Endothelial cell of umbilical vein (primary cell): Measurements from ENCODE around the gene TTF2. TPM values are rescaled to one million over a fixed set of nuclear protein-coding genes. Genes with fewer than 3 reads are reported as not detected.

Experiments used
- Bru-seq: library from RNA; stranded (reverse); fragments of 400-500 nt; gene quantifications from one replicate; lab custom pipeline; 2021; lab: Mats Ljungman, UMichigan
- BruChase-seq, 2 experiments: library from RNA; stranded (reverse); fragments of 400-500 nt; gene quantifications; one replicate each; lab custom pipeline; 2021; lab: Mats Ljungman, UMichigan
- BruUV-seq: library from RNA; stranded (reverse); fragments of 400-500 nt; replicated peaks from 2 replicates; lab custom pipeline; 2021; lab: Mats Ljungman, UMichigan
- CTCF ChIA-PET: fragments of 300-600, 350-600 bp; sonication (Branson Sonifier 250); formaldehyde crosslinking; loops from one replicate; lab custom pipeline; 2021; ENCODE audit warnings: antibody characterized with exemption, inconsistent platforms; lab: Charles Lee
- POLR2A ChIA-PET: fragments of 300-600, 350-600 bp; sonication (Branson Sonifier 250); formaldehyde crosslinking; loops from one replicate; lab custom pipeline; 2021; ENCODE audit warnings: antibody characterized with exemption, inconsistent platforms; lab: Charles Lee
- DNase-seq: peaks from one replicate; pipeline ENCODE4 v3.0.0-alpha.2; 2011; ENCODE audit warnings: low read depth, low spot score
- FAIRE-seq: peaks from 2 replicates; lab custom pipeline; 2011; peaks lifted over from hg19 to GRCh38; lab: Jason Lieb, UNC
- H2AFZ ChIP-seq: 2 replicates; pipeline ENCODE4 v1.6.0; 2012; ENCODE audit warnings: low read depth, low read length, control low read depth, inconsistent platforms
- H3K27ac ChIP-seq: 2 replicates; pipeline ENCODE4 v1.5.1; 2011; ENCODE audit warnings: low read depth, mild to moderate bottlenecking, control low read depth, low read length, moderate library complexity; ENCODE audit not compliant: insufficient read depth
- H3K27me3 ChIP-seq, 2 experiments: 2 replicates each; pipeline versions ENCODE4 v1.6.0 to v1.6.1; 2011; ENCODE audit warnings: low read length in 2 of 2, mixed read lengths in 1 of 2; ENCODE audit not compliant: control insufficient read depth in 2 of 2, insufficient read depth in 2 of 2
- H3K36me3 ChIP-seq, 2 experiments: 2 replicates in 1 of 2; 3 replicates in 1 of 2; pipeline ENCODE4 v1.5.1; 2011; ENCODE audit warnings: low read length in 2 of 2, mild to moderate bottlenecking in 1 of 2, moderate library complexity in 1 of 2; ENCODE audit not compliant: control insufficient read depth in 2 of 2, insufficient read depth in 2 of 2; ENCODE audit errors: extremely low read depth in 1 of 2
- H3K4me1 ChIP-seq: 3 replicates; pipeline ENCODE4 v1.5.1; 2011; ENCODE audit warnings: mild to moderate bottlenecking, low read length; ENCODE audit not compliant: control insufficient read depth, insufficient read depth; ENCODE audit errors: extremely low read depth
- H3K4me2 ChIP-seq: 2 replicates; pipeline ENCODE4 v1.6.1; 2011; ENCODE audit warnings: low read length, control low read depth, mixed read lengths; ENCODE audit not compliant: insufficient read depth
- H3K4me3 ChIP-seq, 3 experiments: fragments of 200-600 bp in 1 of 3; sonication (generic), shearing (Covaris generic) in 1 of 3; replicated peaks in 1 of 3; 2 replicates each; pipeline ENCODE4 v1.5.1; 2011 to 2016; ENCODE audit warnings: control low read depth in 3 of 3, low read length in 3 of 3, mild to moderate bottlenecking in 2 of 3, inconsistent platforms in 1 of 3, low read depth in 1 of 3, moderate library complexity in 1 of 3; ENCODE audit not compliant: insufficient read depth in 1 of 3
- H3K79me2 ChIP-seq: 2 replicates; pipeline ENCODE4 v1.6.0; 2012; ENCODE audit warnings: low read length, inconsistent platforms; ENCODE audit not compliant: control insufficient read depth, insufficient read depth
- H3K9ac ChIP-seq: replicated peaks from 2 replicates; pipeline ENCODE3; 2011; ENCODE audit warnings: low read length, control low read depth; ENCODE audit not compliant: insufficient read depth; ENCODE audit errors: extremely low read depth
- H3K9me1 ChIP-seq: replicated peaks from 3 replicates; pipeline ENCODE4 v1.6.0; 2011; ENCODE audit warnings: mild to moderate bottlenecking, low read length; ENCODE audit not compliant: control insufficient read depth, insufficient read depth; ENCODE audit errors: extremely low read depth
- H3K9me3 ChIP-seq: replicated peaks from 2 replicates; pipeline ENCODE4 v1.5.1; 2012; ENCODE audit warnings: low read length, inconsistent platforms; ENCODE audit not compliant: control insufficient read depth, insufficient read depth
- H4K20me1 ChIP-seq: replicated peaks from 2 replicates; pipeline ENCODE3; 2011; ENCODE audit warnings: mild to moderate bottlenecking, low read length; ENCODE audit not compliant: control insufficient read depth, insufficient read depth; ENCODE audit errors: extremely low read depth
- EZH2 ChIP-seq: IDR thresholded peaks from 2 replicates; pipeline ENCODE4 v1.6.1; 2012; ENCODE audit warnings: borderline replicate concordance, low read depth, mild to moderate bottlenecking, moderate library complexity, low read length, inconsistent platforms; ENCODE audit not compliant: severe bottlenecking
- FOS ChIP-seq: IDR thresholded peaks from 2 replicates; pipeline ENCODE4 v1.6.1; 2011; ENCODE audit warnings: mild to moderate bottlenecking, low read length, moderate library complexity, borderline replicate concordance; ENCODE audit not compliant: insufficient read depth
- GATA2 ChIP-seq: IDR thresholded peaks from 2 replicates; pipeline ENCODE4 v1.7.0; 2011; ENCODE audit warnings: low read depth, mild to moderate bottlenecking, moderate library complexity, mixed read lengths, low read length; ENCODE audit not compliant: insufficient read length, insufficient read depth
- JUN ChIP-seq: IDR thresholded peaks from 2 replicates; pipeline ENCODE4 v1.6.1; 2011; ENCODE audit warnings: borderline replicate concordance, low read depth; ENCODE audit not compliant: insufficient read length, insufficient read depth
- MYC ChIP-seq: IDR thresholded peaks from one replicate; pipeline ENCODE4 v1.6.1; 2011; ENCODE audit warnings: mild to moderate bottlenecking, low read depth, low read length
- POLR2A ChIP-seq: IDR thresholded peaks from 2 replicates; pipeline ENCODE4 v1.6.1; 2012; ENCODE audit warnings: low read depth, mild to moderate bottlenecking, control low read depth, low read length
- POLR2AphosphoS5 ChIP-seq: IDR thresholded peaks from 2 replicates; pipeline ENCODE4 v1.6.1; 2012; ENCODE audit warnings: low read depth, mild to moderate bottlenecking, control low read depth, low read length, moderate library complexity; ENCODE audit not compliant: insufficient read depth
- dilution Hi-C: fragments of 300-500 bp; cut with MboI; formaldehyde crosslinking; loops from one replicate; pipeline ENCODE4 v1.15.0; 2019; ENCODE audit warnings: low sequenced_read_pairs; ENCODE audit not compliant: extremely low pct_ligation_motif_present
- intact Hi-C: fragments of 100-400 bp; cut with micrococcal nuclease; formaldehyde crosslinking; loops from one replicate; pipeline ENCODE4 v1.10.0; 2022
- long read RNA-seq: library from polyadenylated mRNA; stranded (forward); transcript quantifications from one replicate; pipeline ENCODE4 v2.0.0, GENCODE V29; 2021
- polyA minus RNA-seq, 3 experiments: library from RNA; depleted of rRNA, polyadenylated mRNA; stranded (reverse); fragments of >200 nt; gene quantifications; 1 replicate in 1 of 3; 2 replicates in 2 of 3; pipeline ENCODE4 v1.2.3, GENCODE V29; 2011
- polyA plus RNA-seq, 4 experiments: library from polyadenylated mRNA; depleted of rRNA in 3 of 4; stranded (reverse) in 3 of 4; unstranded in 1 of 4; fragments of >200 nt; gene quantifications; 2 replicates each; pipeline versions ENCODE4 v1.2.1 to v1.2.3, GENCODE V29; 2011 to 2012; ENCODE audit warnings: missing spikeins in 1 of 4
- total RNA-seq: library from RNA; stranded (reverse); gene quantifications from 2 replicates; pipeline ENCODE4 v1.2.3, GENCODE V29; 2021
- TF ChIP-seq, protein P1 (sequence below), 2 donors: IDR thresholded peaks; 1 replicate in 1 of 2; 2 replicates in 1 of 2; pipeline ENCODE4 v1.5.1; 2011; ENCODE audit warnings: low read length in 2 of 2, mild to moderate bottlenecking in 2 of 2, moderate library complexity in 2 of 2, control low read depth in 1 of 2, inconsistent platforms in 1 of 2, low read depth in 1 of 2; ENCODE audit not compliant: insufficient read depth in 1 of 2; ENCODE audit errors: extremely low read depth in 1 of 2
- TF ChIP-seq, protein P2 (sequence below): IDR thresholded peaks from 2 replicates; pipeline ENCODE4 v1.6.1; 2011; ENCODE audit not compliant: insufficient read depth, insufficient read length

The TTF2 gene
- total RNA-seq (44.1 and 44.4 TPM in 2 replicates), polyA plus RNA-seq (7.0 and 8.8 TPM in 2 replicates), polyA minus RNA-seq (16.8 and 18.3 TPM in 2 replicates), Bru-seq, nascent RNA (percentile 78 among the genes with signal in this experiment), BruChase-seq, experiment 1, labeled RNA remaining after a 6-hour chase (percentile 69 among the genes with signal in this experiment), BruChase-seq, experiment 2, labeled RNA remaining after a 2-hour chase (percentile 76 among the genes with signal in this experiment)
- 14.2 and 14.5 TPM in 2 replicates for polyA plus RNA-seq (2011; cell fraction: cytosol; rRNA removed)
- polyA plus RNA-seq (2011; cell fraction: nucleus; rRNA removed): 27.9 and 32.6 TPM in 2 replicates
- polyA plus RNA-seq (2012): 19.0 and 27.3 TPM in 2 replicates
- polyA minus RNA-seq (2011; cell fraction: cytosol; rRNA and poly(A)+ RNA removed): 27.1 TPM
- 21.9 and 31.3 TPM in 2 replicates for polyA minus RNA-seq (2011; cell fraction: nucleus; rRNA and poly(A)+ RNA removed)
- long read RNA-seq, full-length matches to known transcripts: 15 of 39 reads
- long read RNA-seq, partial matches to known transcripts: 6 of 39 reads
- long read RNA-seq, other reads (novel, unspliced or antisense): 18 of 39 reads

DNA sequence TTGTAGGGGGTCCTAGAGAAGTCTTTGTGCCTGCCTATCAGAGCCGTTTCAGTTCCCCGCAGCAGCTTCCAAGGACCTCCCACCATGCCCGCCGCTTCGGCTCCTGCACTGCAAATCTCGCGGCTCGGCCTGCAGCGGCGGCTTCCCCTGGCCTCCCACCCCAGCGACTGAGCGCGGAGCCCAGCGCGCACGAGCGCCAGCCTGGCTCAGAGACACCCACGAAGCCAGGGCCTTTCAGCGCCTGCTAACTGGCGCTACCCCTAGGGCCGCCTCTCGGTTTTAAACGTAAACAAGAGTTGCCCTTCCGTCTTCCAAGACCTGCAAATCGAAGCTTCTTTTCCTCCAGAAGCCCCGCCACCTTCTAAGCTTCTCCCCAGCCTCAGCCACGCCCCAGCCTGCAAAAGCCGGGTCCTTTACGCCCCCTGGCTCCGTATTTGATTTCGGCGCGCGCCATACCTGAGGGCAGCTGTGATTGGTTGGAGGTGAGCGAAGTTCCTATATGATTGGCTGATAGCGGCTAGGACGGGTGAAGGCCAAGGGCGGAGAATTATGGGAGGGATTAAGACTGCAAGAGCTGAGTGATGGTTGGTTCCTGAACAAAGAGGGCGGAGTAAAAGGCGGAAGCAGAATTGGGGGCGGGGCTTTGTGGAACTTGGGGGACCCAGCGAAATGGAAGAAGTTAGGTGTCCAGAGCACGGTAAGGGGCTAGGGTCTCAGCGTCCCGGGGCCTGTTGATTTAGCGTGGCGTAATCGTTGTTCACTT is at the start of gene TTF2:
Gene TTF2, plus strand, starts transcription at position 649 of the 763 bp plus-strand sequence. Its CDS starts 21 bp downstream, at position 670.
- dilution Hi-C loops (no loop called here), intact Hi-C loops (loop anchor here (2.0 to 10.0 kb wide), 7 partner anchors 35 to 835 kb away; partner anchors contain the start of genes CD58 and MAN1A2)
- FAIRE-seq: peak; percentile 99

DNA sequence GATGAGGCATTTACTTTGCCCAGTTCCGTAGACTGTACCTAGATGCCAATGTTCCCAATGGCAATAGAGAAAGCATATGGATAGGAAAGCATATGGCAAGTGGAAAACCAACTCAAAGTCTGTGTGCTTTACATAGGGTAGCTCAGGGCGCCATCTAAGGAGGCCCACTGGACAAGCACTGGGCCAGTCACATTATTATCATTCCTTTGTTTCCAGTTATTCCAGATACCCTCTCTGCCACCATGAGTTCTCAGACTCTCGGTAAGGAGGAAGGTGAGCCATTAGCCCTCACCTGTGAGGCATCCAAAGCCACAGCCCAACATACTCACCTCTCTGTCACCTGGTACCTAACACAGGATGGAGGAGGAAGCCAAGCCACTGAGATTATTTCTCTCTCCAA is 48.8 kb upstream of the TTF2 start:
- Histone ChIP-seq H2AFZ (no peak overlapping the region), H3K9me3 (no peaks in the 10 kb centered on the region), H3K27ac (no peak overlapping the region), H3K4me1 (no peaks in the 10 kb centered on the region), H3K79me2 (no peaks in the 10 kb centered on the region), H3K4me3 (no peak overlapping the region), H3K36me3 (no peaks in the 10 kb centered on the region), H3K9ac (no peak overlapping the region), H4K20me1 (no peaks in the 10 kb centered on the region), H3K4me2 (no peak overlapping the region), H3K27me3 (no peaks in the 10 kb centered on the region), H3K9me1 (no peaks in the 10 kb centered on the region)
- ChIA-PET CTCF (interaction anchor here (1.1 kb wide), 1 partner anchor 49 kb away, joined by 3 read pairs; the partner anchor contains the start of gene TTF2), POLR2A (no interaction called here)
- no peak for TF ChIP-seq JUN
- no peak for TF ChIP-seq POLR2A
- no peak for TF ChIP-seq GATA2
- TF ChIP-seq, protein P1, sequence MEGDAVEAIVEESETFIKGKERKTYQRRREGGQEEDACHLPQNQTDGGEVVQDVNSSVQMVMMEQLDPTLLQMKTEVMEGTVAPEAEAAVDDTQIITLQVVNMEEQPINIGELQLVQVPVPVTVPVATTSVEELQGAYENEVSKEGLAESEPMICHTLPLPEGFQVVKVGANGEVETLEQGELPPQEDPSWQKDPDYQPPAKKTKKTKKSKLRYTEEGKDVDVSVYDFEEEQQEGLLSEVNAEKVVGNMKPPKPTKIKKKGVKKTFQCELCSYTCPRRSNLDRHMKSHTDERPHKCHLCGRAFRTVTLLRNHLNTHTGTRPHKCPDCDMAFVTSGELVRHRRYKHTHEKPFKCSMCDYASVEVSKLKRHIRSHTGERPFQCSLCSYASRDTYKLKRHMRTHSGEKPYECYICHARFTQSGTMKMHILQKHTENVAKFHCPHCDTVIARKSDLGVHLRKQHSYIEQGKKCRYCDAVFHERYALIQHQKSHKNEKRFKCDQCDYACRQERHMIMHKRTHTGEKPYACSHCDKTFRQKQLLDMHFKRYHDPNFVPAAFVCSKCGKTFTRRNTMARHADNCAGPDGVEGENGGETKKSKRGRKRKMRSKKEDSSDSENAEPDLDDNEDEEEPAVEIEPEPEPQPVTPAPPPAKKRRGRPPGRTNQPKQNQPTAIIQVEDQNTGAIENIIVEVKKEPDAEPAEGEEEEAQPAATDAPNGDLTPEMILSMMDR (IDR thresholded peaks at IDR 0.05; ENCODE audit: extremely low read depth in 1 of 2, insufficient read depth in 1 of 2, low read depth in 1 of 2, low read length in 2 of 2): no peak
- no peak for TF ChIP-seq POLR2AphosphoS5
- no peak for TF ChIP-seq MYC
- TF ChIP-seq, protein P2, sequence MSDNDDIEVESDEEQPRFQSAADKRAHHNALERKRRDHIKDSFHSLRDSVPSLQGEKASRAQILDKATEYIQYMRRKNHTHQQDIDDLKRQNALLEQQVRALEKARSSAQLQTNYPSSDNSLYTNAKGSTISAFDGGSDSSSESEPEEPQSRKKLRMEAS: no peak
- no peak for TF ChIP-seq FOS
- TF ChIP-seq EZH2: no peak
- intact Hi-C loops (no loop called here), dilution Hi-C loops (no loop called here)
- FAIRE-seq (no peak), DNase-seq (no peak)
- BruUV-seq: no TSS peak

More for the DNA sequence above, at the start of gene TTF2:
- Histone ChIP-seq H3K27me3 (no peaks in the 10 kb centered on the region), H3K27ac (peak within 1 kb of the TSS; percentile 31), H3K9me3 (no peaks in the 10 kb centered on the region), H3K9me1 (no peaks in the 10 kb centered on the region), H3K36me3 (no peaks in the 10 kb centered on the region), H3K4me1 (peaks cover 9% of the 10 kb centered on the region), H3K4me3 (peak within 1 kb of the TSS; percentile 30 to 88 (median 69)), H2AFZ (peak within 1 kb of the TSS; percentile 88), H3K9ac (peak within 1 kb of the TSS; percentile 70), H4K20me1 (no peaks in the 10 kb centered on the region), H3K4me2 (peak within 1 kb of the TSS; percentile 68), H3K79me2 (no peaks in the 10 kb centered on the region)
- peak; percentile 99 for DNase-seq
- CTCF ChIA-PET: interaction anchor here (0.6 to 5.9 kb wide), 23 partner anchors 8 to 698 kb away, joined by 3 to 91 read pairs (median 4); partner anchors contain the start of gene TRIM45
- TF ChIP-seq POLR2AphosphoS5 (no peak), POLR2A (peak; percentile 42)
- no TSS peak for BruUV-seq
- POLR2A ChIA-PET: interaction anchor here (0.6 to 1.1 kb wide), 3 partner anchors 67 to 404 kb away, joined by 3 to 7 read pairs (median 5); no protein-coding TSS in a partner anchor
